ENCODE results near the gene TICRR.
"Not testable (repeated sequence)": the region's sequence is repeated elsewhere in the genome, so short reads cannot be mapped to it uniquely, and the experiment has no call there.

The TICRR gene

GRCh38 chr15:89543389-89543788 is 31.9 kb upstream of the TICRR start:
- Histone ChIP-seq H3K27ac (ENCODE audit: low read length) (no peak overlapping the region), H3K4me1 (ENCODE audit: insufficient read depth, low read length) (no peaks in the 10 kb centered on the region)

DNA sequence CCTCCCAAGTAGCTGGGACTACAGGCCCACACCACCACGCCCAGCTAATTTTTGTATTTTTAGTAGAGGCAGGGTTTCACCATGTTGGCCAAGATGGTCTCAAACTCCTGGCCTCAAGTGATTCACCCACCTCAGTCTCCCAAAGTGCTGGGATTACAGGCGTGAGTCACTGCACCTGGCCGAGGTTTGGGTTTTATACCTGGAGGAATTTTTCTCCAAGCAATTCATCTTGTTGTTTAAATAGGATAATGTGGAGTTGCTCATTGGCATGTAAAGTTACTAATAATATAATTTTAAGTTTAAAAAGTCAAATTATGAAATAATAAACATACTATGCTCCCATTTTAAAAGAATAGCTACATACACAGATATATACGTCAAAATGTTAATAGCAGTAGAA is 26.1 kb upstream of the TICRR start:
- not testable (repeated sequence) for H3K4me1 ChIP-seq (ENCODE audit: insufficient read depth, low read length); H3K4me3 ChIP-seq (ENCODE audit: low read length); H3K27me3 ChIP-seq (ENCODE audit: insufficient read depth, low read length); H3K36me3 ChIP-seq (ENCODE audit: insufficient read depth, low read depth, low read length); H3K9me3 ChIP-seq (ENCODE audit: insufficient read depth, low read depth, low read length); H3K9ac ChIP-seq (ENCODE audit: low read depth, low read length); H3K27ac ChIP-seq (ENCODE audit: low read length)

More at GRCh38 chr15:89543389-89543788, 31.9 kb upstream of the TICRR start:
- no peak overlapping the region for H3K4me3 ChIP-seq (ENCODE audit: low read length)
- no peaks in the 10 kb centered on the region for H3K9me3 ChIP-seq (ENCODE audit: insufficient read depth, low read depth, low read length)
- H3K9ac ChIP-seq (ENCODE audit: low read depth, low read length): no peak overlapping the region
- H3K36me3 ChIP-seq (ENCODE audit: insufficient read depth, low read depth, low read length): no peaks in the 10 kb centered on the region
- no peaks in the 10 kb centered on the region for H3K27me3 ChIP-seq (ENCODE audit: insufficient read depth, low read length)

GRCh38 chr15:89550427-89550826 is 24.8 kb upstream of the TICRR start:
- H3K27ac ChIP-seq (ENCODE audit: low read length): no peak overlapping the region
- no peak overlapping the region for H3K9ac ChIP-seq (ENCODE audit: low read depth, low read length)
- H3K27me3 ChIP-seq (ENCODE audit: insufficient read depth, low read length): no peaks in the 10 kb centered on the region
- no peaks in the 10 kb centered on the region for H3K9me3 ChIP-seq (ENCODE audit: insufficient read depth, low read depth, low read length)
- no peaks in the 10 kb centered on the region for H3K4me1 ChIP-seq (ENCODE audit: insufficient read depth, low read length)
- no peaks in the 10 kb centered on the region for H3K36me3 ChIP-seq (ENCODE audit: insufficient read depth, low read depth, low read length)
- H3K4me3 ChIP-seq (ENCODE audit: low read length): no peak overlapping the region

DNA sequence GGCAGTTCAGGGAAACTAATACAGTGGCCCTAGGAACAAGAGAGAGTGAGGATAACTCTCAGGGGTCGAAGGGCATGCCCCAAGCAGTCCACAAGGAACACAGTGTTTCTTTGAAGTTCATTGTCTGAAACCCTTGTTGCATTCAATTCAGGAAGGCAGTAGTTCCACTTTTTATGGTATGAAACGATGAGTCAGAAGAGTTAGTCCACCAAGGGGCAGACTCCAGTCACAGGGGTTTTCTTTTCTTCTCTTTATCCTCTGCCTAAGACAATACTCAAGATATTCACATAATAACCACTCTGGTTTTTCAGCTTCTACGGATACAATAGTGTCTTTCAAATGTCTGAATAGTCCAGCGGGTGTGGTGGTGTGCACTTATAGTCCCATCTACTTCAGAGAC is 23.7 kb upstream of the TICRR start:
- no peaks in the 10 kb centered on the region for H3K27me3 ChIP-seq (ENCODE audit: insufficient read depth, low read length)
- H3K9me3 ChIP-seq (ENCODE audit: insufficient read depth, low read depth, low read length): no peaks in the 10 kb centered on the region
- no peak overlapping the region for H3K9ac ChIP-seq (ENCODE audit: low read depth, low read length)
- no peak overlapping the region for H3K27ac ChIP-seq (ENCODE audit: low read length)
- H3K4me1 ChIP-seq (ENCODE audit: insufficient read depth, low read length): no peaks in the 10 kb centered on the region; the same call in 1 of the 2 replicates
- no peak overlapping the region for H3K4me3 ChIP-seq (ENCODE audit: low read length)
- H3K36me3 ChIP-seq (ENCODE audit: insufficient read depth, low read depth, low read length): no peaks in the 10 kb centered on the region

DNA sequence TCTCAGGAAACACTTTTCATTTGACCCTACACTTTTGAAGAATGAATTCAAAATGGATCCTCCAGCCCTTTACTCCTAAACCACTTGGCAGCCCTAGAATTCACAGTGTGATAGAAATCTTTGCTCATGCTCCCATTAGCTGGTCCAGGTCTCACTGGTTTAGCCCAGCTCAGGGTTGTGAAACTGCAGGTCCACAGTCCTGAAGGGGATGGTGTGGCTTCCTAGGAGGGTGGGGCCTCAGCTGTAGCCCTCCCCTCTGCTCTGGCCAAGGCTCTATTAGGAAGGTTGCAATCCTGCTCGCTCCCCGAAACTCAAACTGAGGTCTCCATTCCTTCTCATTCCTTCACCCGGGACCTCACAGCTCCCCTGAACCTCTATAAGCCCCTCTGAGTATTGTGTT is 21.6 kb upstream of the TICRR start:
- H3K27me3 ChIP-seq (ENCODE audit: insufficient read depth, low read length): no peaks in the 10 kb centered on the region
- H3K27ac ChIP-seq (ENCODE audit: low read length): no peak overlapping the region
- no peaks in the 10 kb centered on the region for H3K9me3 ChIP-seq (ENCODE audit: insufficient read depth, low read depth, low read length)
- no peaks in the 10 kb centered on the region for H3K36me3 ChIP-seq (ENCODE audit: insufficient read depth, low read depth, low read length)
- no peaks in the 10 kb centered on the region; the same call in 1 of the 2 replicates for H3K4me1 ChIP-seq (ENCODE audit: insufficient read depth, low read length)
- no peak overlapping the region for H3K9ac ChIP-seq (ENCODE audit: low read depth, low read length)
- H3K4me3 ChIP-seq (ENCODE audit: low read length): no peak overlapping the region

GRCh38 chr15:89554247-89554646 is 21.0 kb upstream of the TICRR start:
- no peak overlapping the region for H3K4me3 ChIP-seq (ENCODE audit: low read length)
- H3K9me3 ChIP-seq (ENCODE audit: insufficient read depth, low read depth, low read length): no peaks in the 10 kb centered on the region
- no peak overlapping the region for H3K9ac ChIP-seq (ENCODE audit: low read depth, low read length)
- no peaks in the 10 kb centered on the region for H3K36me3 ChIP-seq (ENCODE audit: insufficient read depth, low read depth, low read length)
- H3K27me3 ChIP-seq (ENCODE audit: insufficient read depth, low read length): no peaks in the 10 kb centered on the region
- no peaks in the 10 kb centered on the region; the same call in 1 of the 2 replicates for H3K4me1 ChIP-seq (ENCODE audit: insufficient read depth, low read length)
- no peak overlapping the region for H3K27ac ChIP-seq (ENCODE audit: low read length)

- no peak overlapping the region for H3K27ac ChIP-seq (ENCODE audit: low read length)
- H3K27me3 ChIP-seq (ENCODE audit: insufficient read depth, low read length): no peaks in the 10 kb centered on the region
- H3K9ac ChIP-seq (ENCODE audit: low read depth, low read length): no peak overlapping the region
- no peaks in the 10 kb centered on the region for H3K36me3 ChIP-seq (ENCODE audit: insufficient read depth, low read depth, low read length)
- no peaks in the 10 kb centered on the region for H3K9me3 ChIP-seq (ENCODE audit: insufficient read depth, low read depth, low read length)
- H3K4me1 ChIP-seq (ENCODE audit: insufficient read depth, low read length): no peaks in the 10 kb centered on the region; the same call in 1 of the 2 replicates
- no peak overlapping the region for H3K4me3 ChIP-seq (ENCODE audit: low read length)
These were observed 19.5 kb upstream of the TICRR start for GRCh38 chr15:89555768-89556167.

- H3K9me3 ChIP-seq (ENCODE audit: insufficient read depth, low read depth, low read length): no peaks in the 10 kb centered on the region
- H3K36me3 ChIP-seq (ENCODE audit: insufficient read depth, low read depth, low read length): no peaks in the 10 kb centered on the region
- no peak overlapping the region for H3K9ac ChIP-seq (ENCODE audit: low read depth, low read length)
- no peaks in the 10 kb centered on the region for H3K27me3 ChIP-seq (ENCODE audit: insufficient read depth, low read length)
- no peaks in the 10 kb centered on the region; the same call in 1 of the 2 replicates for H3K4me1 ChIP-seq (ENCODE audit: insufficient read depth, low read length)
- no peak overlapping the region for H3K4me3 ChIP-seq (ENCODE audit: low read length)
- no peak overlapping the region for H3K27ac ChIP-seq (ENCODE audit: low read length)
These were observed 18.6 kb upstream of the TICRR start for GRCh38 chr15:89556413-89557262.

DNA sequence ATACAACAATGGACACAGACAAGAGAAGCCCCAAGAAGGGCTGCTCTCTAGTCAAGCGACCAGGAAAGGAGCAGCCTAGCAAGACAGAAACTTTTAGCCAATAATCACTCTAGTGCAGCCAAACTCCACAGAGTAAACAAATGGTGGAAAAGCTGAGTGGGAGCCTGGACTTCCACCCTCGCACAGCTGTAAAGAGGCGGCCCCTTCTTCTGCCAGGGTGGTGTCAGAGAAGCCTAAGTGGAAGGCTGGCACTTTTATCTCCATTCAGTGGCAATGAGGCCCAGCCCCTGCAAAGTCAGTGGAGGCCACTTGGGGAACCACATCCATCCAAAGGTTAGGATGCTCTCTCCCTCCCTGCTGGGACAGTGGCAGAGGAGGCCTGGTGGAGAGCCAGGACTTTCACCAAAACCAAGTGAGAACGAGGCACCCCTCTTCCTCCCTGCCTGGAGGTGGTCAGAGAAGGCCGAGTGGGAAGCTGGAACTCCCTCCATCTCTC is 15.5 kb upstream of the TICRR start:
- Histone ChIP-seq H3K4me3 (ENCODE audit: low read length) (no peak overlapping the region), H3K9ac (ENCODE audit: low read depth, low read length) (no peak overlapping the region), H3K36me3 (ENCODE audit: insufficient read depth, low read depth, low read length) (no peaks in the 10 kb centered on the region), H3K4me1 (ENCODE audit: insufficient read depth, low read length) (no peaks in the 10 kb centered on the region; the same call in 1 of the 2 replicates), H3K27me3 (ENCODE audit: insufficient read depth, low read length) (no peaks in the 10 kb centered on the region), H3K9me3 (ENCODE audit: insufficient read depth, low read depth, low read length) (no peaks in the 10 kb centered on the region), H3K27ac (ENCODE audit: low read length) (no peak overlapping the region)

GRCh38 chr15:89566181-89566580 is 9.1 kb upstream of the TICRR start:
- Histone ChIP-seq H3K27ac (ENCODE audit: low read length) (no peak overlapping the region), H3K27me3 (ENCODE audit: insufficient read depth, low read length) (no peaks in the 10 kb centered on the region), H3K9me3 (ENCODE audit: insufficient read depth, low read depth, low read length) (no peaks in the 10 kb centered on the region; the same call in 1 of the 2 replicates), H3K9ac (ENCODE audit: low read depth, low read length) (no peak overlapping the region), H3K36me3 (ENCODE audit: insufficient read depth, low read depth, low read length) (no peaks in the 10 kb centered on the region), H3K4me1 (ENCODE audit: insufficient read depth, low read length) (no peaks in the 10 kb centered on the region), H3K4me3 (ENCODE audit: low read length) (no peak overlapping the region)

DNA sequence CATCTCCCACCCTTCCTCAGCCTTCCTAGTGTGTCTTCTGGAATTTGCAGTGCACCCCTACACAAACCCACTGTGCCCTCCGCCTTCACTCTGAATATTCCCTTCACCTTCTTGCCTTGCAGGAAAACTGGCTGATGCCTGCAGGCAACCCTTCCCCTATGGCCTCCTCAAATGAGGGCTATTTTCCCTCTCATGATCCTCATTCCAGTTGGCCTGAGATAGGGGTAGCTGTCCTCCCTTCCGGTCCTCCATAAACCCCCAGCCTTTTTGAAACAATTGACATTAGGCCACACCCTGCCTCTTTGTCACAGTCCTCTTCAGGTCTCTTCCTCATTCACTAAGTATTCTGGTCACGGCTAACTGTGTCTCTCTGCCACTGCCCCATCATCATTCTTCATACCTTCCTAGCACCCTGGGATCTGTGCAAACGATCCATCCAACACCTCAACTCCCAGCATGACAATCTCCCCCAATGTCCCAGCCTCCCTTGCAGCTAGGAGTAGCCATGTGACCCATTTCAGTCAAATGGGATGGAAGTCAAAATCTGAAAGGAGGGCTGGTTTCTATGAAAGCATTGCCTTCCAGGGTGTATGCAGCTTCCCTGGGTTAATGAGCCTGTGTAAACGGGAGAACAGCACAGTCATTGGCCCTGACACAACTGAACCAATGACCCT is 8.5 kb upstream of the TICRR start:
- no peak overlapping the region for H3K4me3 ChIP-seq (ENCODE audit: low read length)
- no peaks in the 10 kb centered on the region for H3K36me3 ChIP-seq (ENCODE audit: insufficient read depth, low read depth, low read length)
- H3K9me3 ChIP-seq (ENCODE audit: insufficient read depth, low read depth, low read length): no peaks in the 10 kb centered on the region; the same call in 1 of the 2 replicates
- H3K27me3 ChIP-seq (ENCODE audit: insufficient read depth, low read length): no peaks in the 10 kb centered on the region
- no peak overlapping the region for H3K9ac ChIP-seq (ENCODE audit: low read depth, low read length)
- no peaks in the 10 kb centered on the region for H3K4me1 ChIP-seq (ENCODE audit: insufficient read depth, low read length)
- no peak overlapping the region for H3K27ac ChIP-seq (ENCODE audit: low read length)

Measured in iPS-20b (cell line).